SKM-1 treated with dmso at 0.1 percent for 144 hours (cell line): ENCODE measurements around the gene RANBP17.

ENCODE experiments used
- DNase-seq: peaks from one replicate; lab custom pipeline; 2025; ENCODE audit not compliant: unreplicated experiment; lab: John Stamatoyannopoulos, UW

The RANBP17 gene

DNA sequence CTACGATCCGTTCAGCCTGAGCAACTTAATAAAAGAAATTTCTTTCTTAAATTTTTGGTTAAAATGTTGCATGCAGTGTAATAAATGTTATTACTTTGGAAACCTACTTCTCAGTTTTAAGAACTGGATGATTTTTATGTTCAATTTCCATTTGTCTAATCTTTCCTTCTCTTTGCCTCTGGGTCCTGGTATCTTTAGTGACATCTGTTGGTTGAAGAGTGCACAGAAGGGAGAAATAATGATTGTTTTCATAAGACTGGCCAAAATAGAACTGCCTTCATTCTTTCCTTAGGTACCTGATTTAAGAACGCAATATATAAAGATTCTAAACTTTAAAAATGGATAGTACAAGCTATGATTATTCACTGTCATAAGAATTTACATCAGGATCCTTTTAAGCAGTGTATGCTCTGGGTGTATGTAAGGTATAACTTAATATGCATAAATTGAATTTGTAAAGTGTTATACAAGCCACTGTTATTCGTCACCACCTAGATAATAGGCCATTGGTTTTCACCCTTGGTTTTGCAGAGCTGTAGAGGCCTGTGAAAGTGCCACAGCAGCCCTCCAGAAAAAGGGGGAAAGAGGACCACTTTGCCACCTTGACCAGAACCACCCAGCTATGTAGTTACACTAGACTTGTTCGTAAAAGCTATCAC, 364.4 kb downstream of the RANBP17 start:
- DNase-seq, result no peak

DNA sequence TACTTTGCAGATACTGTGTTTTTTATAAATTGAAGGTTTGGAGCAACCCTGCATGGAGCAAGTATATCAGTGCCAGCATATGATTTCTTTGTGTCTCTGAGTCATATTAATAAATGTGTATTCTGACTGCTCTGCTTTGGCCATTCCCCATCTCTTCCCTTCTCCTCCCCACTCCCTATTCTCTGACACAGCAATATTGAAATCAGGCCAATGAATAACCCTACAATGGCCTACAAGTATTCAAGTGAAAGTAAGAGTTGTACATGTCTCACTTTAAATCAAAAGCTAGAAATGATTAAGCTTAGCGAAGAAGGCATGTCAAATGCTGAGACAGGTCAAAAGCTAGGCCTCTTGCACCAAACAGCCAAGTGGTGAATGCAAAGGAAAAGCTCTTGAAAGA, 365.0 kb downstream of the RANBP17 start:
- no peak for DNase-seq

DNA sequence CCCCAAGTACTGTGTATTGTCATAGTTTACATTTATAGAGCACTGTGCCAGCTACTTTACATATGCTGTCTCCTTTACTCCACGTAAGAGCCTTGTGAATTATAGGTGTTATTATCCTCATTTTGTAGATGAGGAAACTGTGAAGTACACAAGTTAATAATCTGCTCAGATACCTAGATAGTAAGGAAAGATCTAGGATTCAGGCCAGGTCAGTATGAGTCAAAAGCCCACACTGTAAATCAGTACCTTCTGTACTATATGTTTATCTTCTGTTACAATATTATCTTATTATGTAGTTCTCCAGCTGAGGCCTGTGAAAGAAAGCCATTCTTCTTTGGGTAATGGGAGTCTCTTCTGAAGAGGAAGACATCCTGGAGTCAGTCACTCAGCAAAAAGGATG, 374.8 kb downstream of the RANBP17 start:
- no peak for DNase-seq

DNA sequence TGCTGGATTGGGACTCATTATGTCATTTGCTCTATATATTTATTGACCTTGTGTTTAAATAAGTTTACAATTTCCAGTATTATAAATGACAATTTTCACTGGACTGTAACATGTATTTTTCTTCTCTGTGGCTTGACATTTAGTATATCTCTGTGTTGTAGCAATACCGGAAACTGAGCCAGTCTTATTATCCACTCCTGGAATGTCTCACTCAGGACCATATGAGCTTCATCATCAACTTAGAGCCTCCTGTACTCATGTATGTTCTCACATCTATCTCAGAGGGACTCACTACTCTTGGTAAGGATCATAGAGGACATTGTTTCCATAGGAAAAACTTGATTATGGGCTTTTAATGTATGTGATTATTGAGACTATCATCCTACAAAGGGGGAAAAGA, 380.7 kb downstream of the RANBP17 start:
- DNase-seq, result no peak

DNA sequence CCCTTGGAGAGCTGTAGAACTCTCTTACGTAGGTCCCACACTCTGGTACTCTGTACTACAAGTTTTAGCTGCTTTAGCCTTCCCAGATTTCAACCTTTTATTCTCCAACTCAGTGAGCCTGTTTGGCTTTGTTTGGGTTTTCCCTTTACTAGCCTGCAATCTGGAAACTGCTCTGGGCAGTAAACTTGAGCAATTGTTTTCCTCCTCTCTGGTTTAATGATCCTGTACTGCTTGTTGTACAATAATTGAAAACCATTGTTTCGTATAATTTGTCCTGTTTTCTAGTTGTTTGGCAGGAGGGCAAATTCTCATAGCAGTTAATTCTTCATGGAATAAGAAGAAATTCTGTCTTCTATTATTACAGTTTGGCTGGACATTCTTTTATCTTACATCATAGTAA, 384.4 kb downstream of the RANBP17 start:
- DNase-seq, result no peak

DNA sequence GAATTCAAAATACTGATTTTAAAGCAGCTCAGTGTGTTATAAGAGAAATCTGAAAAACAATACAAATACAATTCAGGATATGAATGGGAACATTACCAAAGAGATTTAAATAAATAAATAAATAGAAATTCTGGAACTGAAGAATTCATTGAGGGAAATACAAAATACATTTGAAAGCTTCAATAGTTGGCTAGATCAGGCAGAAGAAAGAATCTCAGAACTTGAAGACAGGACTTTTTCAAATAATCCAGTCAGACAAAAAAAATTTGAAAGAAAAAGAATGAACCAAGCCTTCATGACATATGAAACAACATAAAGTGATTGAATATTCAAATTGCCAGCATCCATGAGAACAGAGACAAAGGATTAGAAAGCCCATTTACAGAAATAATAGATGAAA, 387.6 kb downstream of the RANBP17 start:
- DNase-seq, result no peak

DNA sequence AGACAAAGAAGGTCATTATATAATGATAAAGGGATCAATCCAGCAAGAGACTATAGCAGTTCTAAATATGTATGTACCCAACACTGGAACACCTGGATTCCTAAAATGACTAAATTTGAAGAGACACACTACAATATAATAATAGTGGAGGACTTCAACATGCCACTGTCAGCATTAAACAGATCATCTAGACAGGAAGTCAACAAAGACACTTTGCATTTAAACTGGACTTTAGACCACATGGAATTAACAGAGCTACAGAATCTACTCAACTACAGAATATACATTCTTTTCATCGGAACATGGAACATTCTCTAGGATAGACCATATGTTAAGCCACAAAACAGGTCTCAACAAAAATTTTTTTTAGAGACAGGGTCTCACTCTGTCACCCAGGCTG, 388.9 kb downstream of the RANBP17 start:
- DNase-seq, result no peak

DNA sequence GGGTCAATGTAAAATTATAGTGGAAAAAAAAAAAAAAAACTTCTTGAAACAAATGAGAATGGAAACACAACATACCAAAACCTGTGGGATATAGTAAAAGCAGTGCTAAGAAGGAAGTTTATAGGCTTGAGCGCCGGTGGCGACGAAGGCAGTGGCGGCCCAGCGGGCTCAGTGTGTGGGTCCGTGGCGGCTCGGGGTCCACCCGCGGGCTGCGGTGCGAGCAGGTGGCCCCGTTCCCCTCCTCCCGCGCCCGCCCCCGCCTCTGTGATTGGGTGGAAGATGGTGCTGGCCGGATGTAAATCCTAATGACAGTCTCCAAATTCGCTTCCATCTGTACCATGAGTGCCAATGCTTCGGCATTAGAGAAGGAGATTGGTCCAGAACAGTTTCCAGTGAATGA, 389.7 kb downstream of the RANBP17 start:
- DNase-seq, result no peak

DNA sequence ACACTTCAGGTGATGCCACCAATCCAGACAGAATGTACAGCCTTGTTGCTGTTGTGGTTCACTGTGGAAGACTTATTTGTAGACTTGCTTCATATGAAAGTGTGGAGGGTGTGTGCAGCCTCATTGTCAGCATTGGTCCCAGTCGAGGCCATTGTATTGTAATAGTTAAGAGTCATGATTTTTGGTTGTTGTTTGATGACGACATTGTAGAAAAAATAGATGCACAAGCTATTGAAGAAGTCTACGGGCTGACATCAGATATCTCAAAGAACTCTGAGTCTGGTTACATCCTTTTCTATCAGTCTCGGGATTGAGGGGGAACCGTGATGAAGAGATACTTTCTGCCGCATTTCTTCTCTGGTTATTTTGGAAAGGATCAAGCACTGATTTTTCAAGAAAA, 390.9 kb downstream of the RANBP17 start:
- no peak for DNase-seq

DNA sequence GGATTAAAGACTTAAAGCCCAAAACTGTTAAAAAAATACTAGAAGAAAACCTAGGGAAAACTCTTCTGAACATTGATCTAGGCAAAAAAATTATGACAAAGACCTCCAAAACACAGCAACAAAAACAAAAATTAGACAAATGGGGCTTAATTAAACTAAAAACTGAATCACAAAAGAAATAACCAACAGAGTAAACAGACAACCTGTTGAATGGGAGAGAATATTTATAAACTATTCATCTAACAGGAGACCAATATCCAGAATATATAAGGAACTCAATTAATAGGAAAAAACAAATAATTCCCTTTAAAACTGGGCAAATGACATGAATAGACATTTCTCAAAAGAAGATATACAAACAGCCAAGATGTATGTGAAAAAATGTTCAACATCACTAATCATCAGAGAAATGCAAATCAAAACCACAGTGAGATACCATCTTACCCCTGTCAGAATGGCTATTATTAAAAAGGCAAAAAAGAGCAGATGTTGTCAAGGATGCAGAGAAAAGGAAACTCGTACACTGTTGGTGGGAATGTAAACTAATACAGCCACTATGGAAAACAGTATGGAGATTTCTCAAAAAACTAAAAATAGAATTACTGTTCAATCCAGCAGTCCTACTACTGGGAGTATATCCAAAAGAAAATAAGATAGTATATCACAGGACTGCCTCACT, 397.1 kb downstream of the RANBP17 start:
- DNase-seq, result no peak

DNA sequence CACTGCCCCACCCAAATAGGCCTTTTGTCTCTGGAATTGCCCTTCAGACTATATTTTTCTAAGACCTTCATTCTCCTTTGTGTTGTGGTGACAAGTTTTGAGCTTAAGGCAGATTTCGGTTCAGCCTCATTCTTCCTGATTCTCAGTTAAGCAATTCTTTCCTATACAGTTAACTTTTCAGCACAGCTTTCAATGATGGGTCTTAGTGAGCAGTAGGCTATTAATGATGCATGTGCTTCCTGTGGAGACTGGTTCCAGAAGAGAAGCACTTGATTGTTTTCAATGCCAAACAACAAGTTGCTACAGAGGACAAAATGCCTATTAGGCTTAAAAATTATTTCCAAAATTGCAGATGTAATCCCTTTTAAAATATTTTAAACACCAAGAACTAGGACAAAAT, 399.5 kb downstream of the RANBP17 start:
- no peak for DNase-seq

DNA sequence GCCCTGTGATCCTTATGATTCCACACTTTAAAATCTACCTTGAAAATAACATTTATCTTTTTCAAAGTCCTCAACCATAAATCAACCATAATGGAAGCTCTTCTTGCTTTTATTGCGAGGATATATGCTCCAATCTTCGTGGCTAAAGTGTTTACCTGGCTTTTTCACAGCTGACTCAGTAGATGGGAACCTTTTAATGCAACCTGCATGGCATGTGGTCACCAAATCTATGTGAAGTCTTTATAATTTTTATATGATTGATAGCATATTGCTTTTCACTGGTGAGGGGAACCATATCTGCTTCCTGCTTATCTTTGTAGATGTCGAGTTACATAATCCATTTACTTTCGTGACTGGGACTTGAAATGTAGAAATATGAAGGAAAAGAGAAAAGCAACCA, 400.1 kb downstream of the RANBP17 start:
- DNase-seq, result no peak

DNA sequence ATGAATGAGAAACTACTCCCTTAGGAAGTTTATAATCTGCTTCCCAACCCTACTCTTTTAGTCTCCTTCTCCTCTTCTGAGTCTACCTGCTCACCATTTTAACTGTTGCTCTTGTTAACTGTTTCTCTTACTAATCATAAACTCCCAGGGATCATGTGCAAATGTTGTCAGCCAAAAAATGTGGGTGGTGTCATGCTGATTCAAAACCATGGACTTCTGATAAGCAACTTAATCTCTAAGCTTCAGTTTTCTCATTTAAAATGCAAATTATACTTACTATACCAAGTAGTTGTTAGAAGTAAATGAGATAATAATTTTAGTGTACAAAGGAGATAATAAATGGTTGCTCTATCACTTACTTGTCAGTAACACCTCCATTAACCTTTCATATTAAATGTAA, 401.4 kb downstream of the RANBP17 start:
- DNase-seq, result no peak

DNA sequence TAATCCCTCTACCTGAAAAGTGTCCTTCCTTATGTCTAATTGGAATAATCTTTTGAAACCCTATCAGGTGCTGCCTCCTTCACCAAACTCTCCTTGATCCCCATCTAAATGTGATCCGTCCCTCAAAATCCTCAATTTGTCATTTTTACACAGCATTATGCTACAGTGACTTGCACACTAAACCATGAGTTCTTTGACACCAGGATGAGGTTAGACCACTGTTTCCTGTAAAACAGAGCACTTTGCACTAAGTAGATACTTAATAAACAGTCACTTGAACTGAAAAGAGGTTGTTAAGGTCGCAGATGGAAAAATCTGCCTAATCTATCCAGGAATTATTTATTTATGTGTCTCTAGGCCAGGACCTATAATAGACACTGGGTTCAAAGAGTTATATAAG, 403.0 kb downstream of the RANBP17 start:
- no peak for DNase-seq

DNA sequence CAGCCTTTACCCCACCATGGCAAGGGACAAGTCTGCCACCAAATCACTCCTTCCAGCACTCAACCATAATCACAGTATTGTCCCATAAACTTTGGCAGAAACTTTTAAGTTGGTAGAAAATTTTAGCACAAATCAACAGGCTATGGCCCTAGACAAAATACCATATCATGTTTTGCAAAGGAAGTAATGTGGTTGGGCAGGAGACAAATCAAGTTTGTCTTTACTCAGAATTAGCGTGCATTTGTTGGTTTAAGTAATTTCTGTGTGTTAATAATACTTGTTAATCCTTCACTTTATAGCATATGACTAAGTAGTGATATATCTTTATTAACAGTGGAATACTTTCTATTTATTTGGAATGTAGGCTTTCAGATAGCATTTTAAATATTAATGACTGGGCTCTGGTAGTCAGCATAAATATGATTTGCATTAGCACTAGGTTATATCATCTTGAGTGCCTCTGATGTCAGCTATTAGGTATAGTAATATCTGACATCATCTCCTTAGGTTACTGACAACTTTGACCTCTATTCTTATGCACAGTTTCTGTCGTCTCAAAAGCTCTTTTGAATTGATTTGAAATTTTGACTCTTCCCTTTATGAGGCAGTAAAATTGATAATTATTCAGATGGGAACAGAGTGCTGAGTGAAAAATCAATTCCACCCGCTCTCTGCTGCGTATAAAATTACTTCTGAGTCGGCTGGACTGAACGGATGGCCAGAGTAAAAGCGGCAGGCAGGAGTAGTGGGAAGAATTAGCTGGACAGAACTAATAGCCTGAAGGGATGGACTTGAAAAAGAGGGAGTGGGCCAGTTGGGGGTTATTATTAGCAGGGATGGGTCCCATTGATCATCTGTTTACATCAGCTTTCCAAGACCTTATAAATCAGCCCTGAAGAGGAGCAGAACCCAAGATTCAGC, 407.1 kb downstream of the RANBP17 start:
- no peak for DNase-seq

DNA sequence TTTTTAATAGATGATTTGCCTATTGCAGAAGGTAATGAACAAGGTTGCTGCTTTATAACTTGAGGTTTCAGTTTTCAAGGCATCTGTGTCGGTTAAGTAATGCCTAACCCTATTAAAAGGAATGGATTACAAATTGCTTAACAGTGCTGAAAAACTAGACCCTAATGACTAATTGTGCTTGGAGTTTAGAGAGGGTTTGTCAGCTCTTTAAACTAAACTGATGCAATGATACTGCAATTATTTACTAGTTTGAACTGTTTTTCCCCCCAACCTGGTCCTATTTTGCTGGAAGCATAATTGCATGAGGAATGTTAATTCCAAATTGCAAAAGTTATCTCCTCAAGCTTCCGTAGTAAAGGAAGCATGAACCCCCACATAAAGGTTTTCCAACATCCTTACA, 407.9 kb downstream of the RANBP17 start:
- no peak for DNase-seq

DNA sequence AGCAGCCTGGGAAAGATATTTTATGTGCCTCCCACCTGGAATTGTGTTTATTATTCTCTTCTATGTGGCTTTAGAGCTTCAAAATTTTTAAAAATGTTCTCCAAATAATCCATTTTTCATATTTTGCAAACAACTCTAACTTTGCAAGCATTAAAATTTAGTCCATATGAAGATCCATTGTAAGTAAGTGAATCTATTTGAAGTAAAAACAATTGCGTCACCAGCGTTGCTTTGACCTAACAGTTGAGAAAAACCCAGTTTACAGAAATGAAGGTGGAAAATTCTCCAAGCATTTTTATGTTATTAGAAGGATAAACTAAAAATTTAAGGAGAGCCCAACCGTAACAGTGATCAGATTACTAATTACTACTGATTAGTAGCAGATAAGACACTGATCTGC, 408.3 kb downstream of the RANBP17 start:
- no peak for DNase-seq

DNA sequence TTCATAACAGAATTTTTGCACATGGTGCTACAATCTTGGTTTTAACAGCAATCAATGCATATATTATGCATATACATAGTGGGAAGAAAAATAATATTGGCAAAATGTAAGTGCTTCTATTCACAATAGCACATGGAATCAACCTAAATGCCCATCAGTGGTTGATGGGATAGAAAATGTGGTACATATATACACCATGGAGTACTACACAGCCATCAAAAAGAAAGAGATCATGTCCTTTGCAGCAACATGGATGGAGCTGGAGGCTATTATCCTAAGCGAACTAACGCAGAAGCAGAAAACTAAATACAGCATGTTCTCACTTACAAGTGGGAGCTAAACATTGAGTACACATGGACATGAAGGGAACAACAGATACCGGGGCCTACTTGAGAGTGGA, 410.0 kb downstream of the RANBP17 start:
- DNase-seq, result no peak

DNA sequence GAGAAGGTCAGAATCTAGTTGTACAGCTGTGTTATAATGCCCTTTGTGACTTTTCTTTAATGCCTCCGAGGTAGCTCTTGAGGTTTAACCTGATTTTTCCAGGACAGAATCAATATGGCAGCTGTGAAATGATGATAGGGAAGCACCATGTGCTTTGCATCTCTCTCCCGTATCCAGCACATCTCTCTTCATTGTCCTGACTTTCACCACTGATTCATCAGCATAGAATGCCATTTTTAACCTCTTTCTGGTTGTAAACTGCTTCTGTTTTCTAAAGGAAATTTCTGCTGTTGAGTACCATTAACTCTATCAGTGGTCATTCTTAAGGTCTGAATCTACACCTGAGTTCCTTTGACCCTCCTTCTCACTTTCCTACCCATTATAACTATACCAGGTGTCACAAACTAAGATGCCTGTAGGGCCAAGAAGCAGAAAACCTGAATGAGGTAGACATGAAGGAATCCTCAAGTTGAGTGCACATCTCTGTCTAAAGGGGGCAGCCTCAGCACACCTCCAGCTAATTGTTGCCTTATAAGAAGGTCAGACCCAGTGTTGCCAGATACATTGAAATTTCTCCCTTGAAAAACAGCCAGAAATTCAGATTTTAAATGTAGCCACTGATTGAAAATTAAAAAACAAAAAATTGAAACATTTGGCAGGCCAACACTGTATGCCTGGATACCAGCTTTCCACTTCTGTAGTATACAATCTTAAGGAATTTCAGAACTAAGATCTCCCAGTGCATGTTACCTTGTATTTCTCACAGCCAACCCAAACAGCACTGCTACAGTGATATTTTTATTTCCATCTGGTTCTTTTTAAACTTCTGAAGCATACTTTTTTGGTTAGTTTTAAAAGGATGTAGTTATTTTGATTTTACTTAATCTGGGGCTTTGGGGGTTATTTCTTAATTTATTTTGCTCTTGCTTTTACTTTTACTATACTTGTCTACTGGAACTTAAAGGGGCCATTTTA, 411.5 kb downstream of the RANBP17 start:
- DNase-seq, result no peak

DNA sequence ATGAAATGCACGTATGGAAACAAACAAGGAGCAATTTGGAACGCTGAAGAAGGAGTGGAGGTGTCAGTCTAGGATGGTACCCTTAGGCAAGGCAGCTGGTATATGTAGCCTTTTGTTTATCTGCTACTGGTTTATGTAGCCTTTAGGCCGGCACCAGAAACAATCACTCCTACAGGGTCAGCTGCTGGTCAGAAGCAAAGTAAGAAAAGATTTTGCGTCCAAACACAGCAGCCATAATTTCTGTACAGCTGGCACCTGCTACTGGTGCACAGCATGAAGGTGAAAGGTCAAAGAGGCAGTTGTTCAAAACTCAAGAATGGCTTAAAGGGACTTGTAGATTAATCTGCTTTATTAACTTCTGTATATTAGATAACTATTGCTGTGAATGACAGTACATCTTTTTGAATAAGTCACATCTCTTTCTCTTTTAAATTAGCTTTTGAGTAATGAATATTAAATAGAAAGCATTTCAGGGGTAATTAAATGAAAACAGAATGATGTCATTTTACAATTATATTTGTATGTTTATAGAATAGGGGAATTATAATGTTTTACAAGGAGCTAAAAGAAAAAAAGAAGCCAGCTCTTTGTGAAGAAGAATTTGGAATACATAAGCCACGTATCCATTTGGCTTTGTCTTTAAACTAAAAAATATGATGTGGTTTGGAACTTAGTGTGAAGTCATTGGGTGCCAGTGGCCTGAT, 414.2 kb downstream of the RANBP17 start:
- DNase-seq, result no peak
